OCI-LY3 (cell line): ENCODE results near the gene DGKB.

Source experiments
- H2AFZ ChIP-seq: fragments of 200-600, 300-600 bp; shearing (Covaris generic); 2 replicates; pipeline ENCODE4 v1.6.0; 2014; ENCODE audit warnings: antibody characterized with exemption, low read depth, low read length
- H3K27ac ChIP-seq: fragments of 200-600, 300-600 bp; sonication (generic); 2 replicates; pipeline ENCODE4 v1.5.1; 2014; ENCODE audit warnings: mild to moderate bottlenecking, low read length, moderate library complexity, mixed read lengths
- H3K27me3 ChIP-seq: fragments of 200-600, 300-600 bp; sonication (generic); 2 replicates; pipeline ENCODE4 v1.6.1; 2014; ENCODE audit warnings: low read depth, low read length, mixed read lengths
- H3K36me3 ChIP-seq: fragments of 200-600, 300-600 bp; sonication (generic); replicated peaks from 2 replicates; pipeline ENCODE3; 2014; ENCODE audit warnings: low read depth, low read length, mixed read lengths
- H3K4me1 ChIP-seq: fragments of 300-600, 200-600 bp; sonication (generic); 2 replicates; pipeline ENCODE4 v1.6.1; 2014; ENCODE audit warnings: low read length, mixed read lengths
- H3K4me2 ChIP-seq: fragments of 200-600, 300-600 bp; sonication (generic); 2 replicates; pipeline ENCODE4 v1.6.1; 2014; ENCODE audit warnings: low read length, mixed read lengths
- H3K4me3 ChIP-seq: fragments of 300-600, 200-600 bp; sonication (generic); 2 replicates; pipeline ENCODE4 v1.5.1; 2014; ENCODE audit warnings: antibody characterized with exemption, mild to moderate bottlenecking, low read length, moderate library complexity
- H3K79me2 ChIP-seq: fragments of 300-600, 200-600 bp; shearing (Covaris generic); 2 replicates; pipeline ENCODE4 v1.6.1; 2014; ENCODE audit warnings: mild to moderate bottlenecking, low read length, mixed read lengths
- H3K9ac ChIP-seq: fragments of 300-600, 200-600 bp; shearing (Covaris generic); 2 replicates; pipeline ENCODE4 v1.6.0; 2014; ENCODE audit warnings: mild to moderate bottlenecking, low read length, moderate library complexity
- H3K9me3 ChIP-seq: fragments of 200-600, 300-600 bp; shearing (Covaris generic); 2 replicates; pipeline ENCODE4 v1.6.1; 2014; ENCODE audit warnings: low read length, mixed read lengths; ENCODE audit not compliant: insufficient read depth
- H4K20me1 ChIP-seq: fragments of 200-600, 300-600 bp; sonication (generic); 2 replicates; pipeline ENCODE4 v1.6.1; 2016; ENCODE audit warnings: low read length, mixed read lengths; ENCODE audit not compliant: insufficient read depth
- CTCF ChIP-seq: fragments of 200-600, 300-600 bp; sonication (generic); IDR thresholded peaks from 2 replicates; pipeline ENCODE4 v1.5.1; 2014; ENCODE audit warnings: antibody characterized with exemption, low read length, low read depth
- EZH2phosphoT487 ChIP-seq: fragments of 200-600 bp; shearing (Covaris generic); IDR thresholded peaks from 2 replicates; pipeline ENCODE4 v1.6.1; 2018; ENCODE audit warnings: antibody characterized with exemption, mixed run types, low read depth

The DGKB gene

GRCh38 chr7:14748461-14748860 lies 154.1 kb downstream of the DGKB start:
- no peak overlapping the region for H3K4me3 ChIP-seq
- TF ChIP-seq CTCF (no peak), EZH2phosphoT487 (no peak)
- H4K20me1 ChIP-seq = no peaks in the 10 kb centered on the region
- no peak overlapping the region for H3K4me2 ChIP-seq
- H3K27me3 ChIP-seq = no peaks in the 10 kb centered on the region
- H3K79me2 ChIP-seq = no peaks in the 10 kb centered on the region
- H3K27ac ChIP-seq = no peak overlapping the region
- no peaks in the 10 kb centered on the region for H3K36me3 ChIP-seq
- no peaks in the 10 kb centered on the region for H3K9me3 ChIP-seq
- no peak overlapping the region for H2AFZ ChIP-seq
- H3K9ac ChIP-seq = no peak overlapping the region
- H3K4me1 ChIP-seq = no peaks in the 10 kb centered on the region

DNA sequence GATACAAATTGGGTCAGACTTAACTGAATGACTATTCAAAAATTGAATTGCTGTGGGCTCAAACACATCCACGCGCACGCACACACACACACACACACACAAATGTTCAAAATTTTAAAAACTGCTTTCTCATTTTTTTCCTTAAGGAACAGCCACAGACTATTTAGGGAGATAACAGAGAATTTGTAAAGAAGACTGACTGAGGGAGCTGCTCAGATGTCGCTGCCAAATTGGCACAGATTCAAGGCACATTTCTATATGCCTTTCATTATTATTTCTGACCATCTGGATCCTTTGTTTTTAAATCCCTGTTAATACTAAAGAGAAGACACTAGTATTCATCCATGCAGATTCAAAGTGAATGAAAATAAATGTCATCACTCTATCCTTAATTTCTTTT lies 154.8 kb downstream of the DGKB start:
- Histone ChIP-seq H3K9ac (no peak overlapping the region), H3K36me3 (no peaks in the 10 kb centered on the region), H2AFZ (no peak overlapping the region), H4K20me1 (no peaks in the 10 kb centered on the region), H3K27ac (no peak overlapping the region), H3K4me1 (no peaks in the 10 kb centered on the region), H3K79me2 (no peaks in the 10 kb centered on the region), H3K4me2 (no peak overlapping the region), H3K9me3 (no peaks in the 10 kb centered on the region), H3K4me3 (no peak overlapping the region), H3K27me3 (no peaks in the 10 kb centered on the region)
- TF ChIP-seq CTCF (no peak), EZH2phosphoT487 (no peak)

GRCh38 chr7:14745076-14745475 lies 157.5 kb downstream of the DGKB start:
- no peak overlapping the region for H3K4me3 ChIP-seq
- H3K27ac ChIP-seq = no peak overlapping the region
- H3K27me3 ChIP-seq = no peaks in the 10 kb centered on the region
- H3K4me1 ChIP-seq = no peaks in the 10 kb centered on the region
- H3K36me3 ChIP-seq = no peaks in the 10 kb centered on the region
- H3K4me2 ChIP-seq = no peak overlapping the region
- TF ChIP-seq EZH2phosphoT487 (no peak), CTCF (no peak)
- H3K9ac ChIP-seq = no peak overlapping the region
- no peak overlapping the region for H2AFZ ChIP-seq
- H3K79me2 ChIP-seq = no peaks in the 10 kb centered on the region
- H4K20me1 ChIP-seq = no peaks in the 10 kb centered on the region
- no peaks in the 10 kb centered on the region for H3K9me3 ChIP-seq

DNA sequence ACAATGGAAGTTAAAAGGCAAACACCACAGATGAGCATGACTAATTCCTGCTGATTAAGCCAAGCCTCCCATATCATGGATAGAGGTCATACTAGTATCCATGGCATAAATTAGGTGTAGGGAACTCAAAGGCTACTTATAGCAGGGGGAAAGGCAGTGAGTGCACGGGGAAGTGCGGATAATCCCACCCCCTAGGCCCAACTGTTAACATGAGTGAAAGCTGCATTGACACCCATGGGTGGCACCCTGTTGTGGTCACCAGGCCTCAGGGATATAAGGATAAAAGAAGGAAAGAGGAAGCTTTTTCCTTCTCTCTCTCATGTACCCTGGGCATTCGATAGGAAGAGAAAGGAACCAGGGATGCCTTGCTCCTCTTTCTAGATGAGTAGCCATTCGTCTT lies 161.9 kb downstream of the DGKB start:
- H2AFZ ChIP-seq = no peak overlapping the region
- H3K4me3 ChIP-seq = no peak overlapping the region
- H3K4me2 ChIP-seq = no peak overlapping the region
- no peaks in the 10 kb centered on the region for H3K27me3 ChIP-seq
- no peak for TF ChIP-seq EZH2phosphoT487
- TF ChIP-seq CTCF = no peak
- no peaks in the 10 kb centered on the region for H4K20me1 ChIP-seq
- no peak overlapping the region for H3K27ac ChIP-seq
- no peak overlapping the region for H3K9ac ChIP-seq
- H3K36me3 ChIP-seq = no peaks in the 10 kb centered on the region
- no peaks in the 10 kb centered on the region for H3K79me2 ChIP-seq
- no peaks in the 10 kb centered on the region for H3K9me3 ChIP-seq
- H3K4me1 ChIP-seq = no peaks in the 10 kb centered on the region
